ENCODE measurements around the gene KATNA1. TPM values are rescaled to one million over a fixed set of nuclear protein-coding genes. Genes with fewer than 3 reads are reported as not detected.

KATNA1 gene
- total RNA-seq, 1 donor from 2014 or later, result 27.2 TPM

- DNase-seq (ENCODE audit: low read depth, low spot score), result no peak
These were observed 40.0 kb downstream of the KATNA1 start for GRCh38 chr6:149608381-149608982.

- no peak for DNase-seq (ENCODE audit: low read depth, low spot score)
These were observed 48.0 kb downstream of the KATNA1 start for GRCh38 chr6:149600508-149600907.

DNA sequence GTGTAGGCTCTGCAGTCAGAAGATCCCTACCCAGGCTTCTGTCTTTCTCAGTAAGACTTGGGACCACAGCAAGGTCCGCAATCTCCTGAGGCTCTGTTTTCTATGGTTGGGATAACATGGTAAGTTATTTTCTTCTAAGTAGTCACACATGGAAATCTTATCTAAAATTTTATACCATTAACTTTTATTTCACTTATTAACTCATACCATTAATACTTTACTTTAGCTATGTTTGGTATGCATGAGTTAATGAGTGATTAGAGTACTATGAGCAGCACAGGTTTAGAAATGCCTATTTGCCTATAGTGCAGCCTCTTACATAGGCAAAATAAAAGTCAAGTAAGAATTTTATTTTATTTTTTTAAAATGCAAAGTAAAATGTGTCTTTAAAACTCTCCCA lies 55.1 kb downstream of the KATNA1 start:
- no peak for DNase-seq (ENCODE audit: low read depth, low spot score)

- DNase-seq (ENCODE audit: low read depth, low spot score), result no peak
These were observed 55.5 kb downstream of the KATNA1 start for GRCh38 chr6:149592983-149593382.

DNA sequence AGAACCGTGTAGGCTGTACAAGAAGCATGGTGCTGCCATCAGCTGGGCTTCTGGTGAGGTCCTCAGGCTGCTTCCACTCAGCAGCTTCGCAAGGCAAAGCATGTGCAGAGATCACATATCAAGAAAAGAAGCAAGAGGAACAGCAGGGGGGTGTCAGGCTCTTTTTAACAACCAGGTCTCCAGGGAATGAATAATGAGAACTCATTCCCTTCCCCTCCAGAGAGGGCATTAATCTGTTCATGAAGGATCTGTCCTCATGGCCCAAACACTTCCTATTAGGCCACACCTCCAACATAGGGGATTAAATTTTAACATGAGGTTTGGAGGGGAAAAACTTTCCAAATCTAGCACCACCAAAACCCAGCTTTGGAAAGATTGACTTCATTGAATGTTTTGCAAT lies 62.4 kb downstream of the KATNA1 start:
- no peak for DNase-seq (ENCODE audit: low read depth, low spot score)

DNA sequence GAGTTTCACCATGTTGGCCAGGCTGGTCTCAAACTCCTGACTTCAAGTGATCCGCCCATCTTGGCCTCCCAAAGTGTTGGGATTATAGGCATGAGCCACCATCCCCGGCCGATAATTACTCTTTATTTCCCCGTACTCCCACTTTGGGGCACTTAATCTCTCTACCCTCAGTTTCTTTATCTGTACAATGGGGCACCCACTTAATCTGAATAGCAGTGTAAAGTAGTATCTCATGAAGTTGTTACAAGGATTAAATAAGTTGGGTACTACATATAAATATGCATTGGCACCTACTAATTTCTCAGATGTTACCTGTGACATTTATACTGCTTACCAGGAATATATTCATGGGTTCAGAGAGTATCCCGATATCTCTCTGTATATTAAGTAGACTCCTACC lies 67.2 kb downstream of the KATNA1 start:
- no peak for DNase-seq (ENCODE audit: low read depth, low spot score)

GRCh38 chr6:149580880-149581279 lies 67.6 kb downstream of the KATNA1 start:
- DNase-seq (ENCODE audit: low read depth, low spot score), result no peak

- no peak for DNase-seq (ENCODE audit: low read depth, low spot score)
These were observed 80.4 kb downstream of the KATNA1 start for GRCh38 chr6:149567945-149568585.

- no peak for DNase-seq (ENCODE audit: low read depth, low spot score)
These were observed 81.3 kb downstream of the KATNA1 start for GRCh38 chr6:149567194-149567586.

DNA sequence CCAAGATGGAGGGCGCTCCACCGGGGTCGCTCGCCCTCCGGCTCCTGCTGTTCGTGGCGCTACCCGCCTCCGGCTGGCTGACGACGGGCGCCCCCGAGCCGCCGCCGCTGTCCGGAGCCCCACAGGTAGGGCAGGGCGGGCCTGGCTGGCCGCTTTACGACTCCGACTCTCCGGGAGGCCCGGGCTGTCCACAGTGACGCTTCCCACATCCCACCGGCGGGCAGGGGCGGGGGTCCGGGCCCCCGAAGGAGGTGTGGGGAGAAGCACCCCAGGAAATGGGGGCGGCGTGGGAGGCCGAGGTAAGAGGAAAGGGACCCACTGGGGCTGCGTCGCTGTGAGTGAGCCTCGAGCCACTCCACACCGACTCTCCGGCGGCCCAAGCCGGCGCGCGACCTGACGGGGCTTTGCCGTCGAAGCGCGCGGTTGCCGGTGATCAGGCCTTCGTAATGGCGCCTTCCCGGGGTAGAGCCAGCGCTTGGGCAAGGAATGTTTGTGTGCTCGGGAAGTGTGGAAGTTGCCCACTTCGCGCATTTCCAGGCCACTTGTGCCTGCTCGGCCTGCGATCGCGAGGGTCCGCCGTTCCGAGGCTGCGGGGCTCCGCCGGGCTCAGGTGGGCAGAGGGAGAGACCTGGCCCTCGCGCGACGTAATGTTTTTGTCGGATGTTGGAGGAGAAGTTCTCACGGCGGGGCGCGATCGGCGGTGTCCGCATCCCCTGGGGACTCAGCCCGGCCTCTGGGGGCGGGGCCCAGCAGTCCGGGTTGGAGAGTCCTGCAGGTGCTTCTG lies 81.9 kb downstream of the KATNA1 start:
- DNase-seq (ENCODE audit: low read depth, low spot score), result no peak

DNA sequence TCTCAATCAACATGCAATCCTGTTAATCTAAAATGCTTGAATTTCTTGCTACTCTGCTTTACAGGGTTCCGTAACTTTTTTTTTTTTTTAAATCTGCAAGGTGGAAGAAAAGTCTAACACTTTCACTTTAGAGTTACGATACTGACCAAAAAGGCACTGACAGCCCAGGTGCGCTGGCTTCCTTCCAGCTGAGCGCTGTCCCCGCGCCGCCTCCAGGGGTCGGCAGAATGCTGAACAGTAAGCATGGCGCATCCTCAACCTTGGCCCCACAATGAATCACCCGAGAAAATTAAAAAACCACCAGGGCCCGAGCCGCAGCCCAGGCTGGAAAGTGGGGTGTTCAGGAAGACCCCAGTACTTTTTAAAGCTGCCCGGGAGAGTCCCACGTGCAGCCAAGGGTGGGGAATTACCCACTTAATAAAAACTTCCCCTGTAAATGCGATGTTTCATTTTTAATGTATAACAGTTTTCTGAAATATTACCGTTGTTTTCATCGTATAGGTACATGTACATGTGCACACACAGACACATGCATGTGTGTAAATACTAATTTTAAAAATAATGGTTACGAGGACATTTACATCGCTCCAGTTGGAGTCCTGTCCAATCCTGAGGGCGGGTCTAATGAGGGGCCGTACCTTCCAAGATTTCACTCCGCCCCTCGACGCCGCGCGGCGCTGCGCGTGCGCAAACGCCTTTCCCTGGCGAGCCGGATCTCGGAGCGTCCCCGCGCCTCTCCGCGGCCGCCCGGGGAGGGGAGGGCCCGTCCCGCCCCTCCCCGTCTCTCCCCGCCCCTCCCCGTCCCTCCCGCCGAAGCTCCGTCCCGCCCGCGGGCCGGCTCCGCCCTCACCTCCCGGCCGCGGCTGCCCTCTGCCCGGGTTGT lies 82.7 kb downstream of the KATNA1 start, which contains the start of gene GINM1:
TSS of gene GINM1 (plus strand) at position 849 of the 883 bp plus-strand sequence. CDS start 40 bp downstream, outside the sequence.
- DNase-seq (ENCODE audit: low read depth, low spot score), result peak; percentile 70

GRCh38 chr6:149563928-149564325 lies 84.6 kb downstream of the KATNA1 start:
- DNase-seq (ENCODE audit: low read depth, low spot score), result no peak

DNA sequence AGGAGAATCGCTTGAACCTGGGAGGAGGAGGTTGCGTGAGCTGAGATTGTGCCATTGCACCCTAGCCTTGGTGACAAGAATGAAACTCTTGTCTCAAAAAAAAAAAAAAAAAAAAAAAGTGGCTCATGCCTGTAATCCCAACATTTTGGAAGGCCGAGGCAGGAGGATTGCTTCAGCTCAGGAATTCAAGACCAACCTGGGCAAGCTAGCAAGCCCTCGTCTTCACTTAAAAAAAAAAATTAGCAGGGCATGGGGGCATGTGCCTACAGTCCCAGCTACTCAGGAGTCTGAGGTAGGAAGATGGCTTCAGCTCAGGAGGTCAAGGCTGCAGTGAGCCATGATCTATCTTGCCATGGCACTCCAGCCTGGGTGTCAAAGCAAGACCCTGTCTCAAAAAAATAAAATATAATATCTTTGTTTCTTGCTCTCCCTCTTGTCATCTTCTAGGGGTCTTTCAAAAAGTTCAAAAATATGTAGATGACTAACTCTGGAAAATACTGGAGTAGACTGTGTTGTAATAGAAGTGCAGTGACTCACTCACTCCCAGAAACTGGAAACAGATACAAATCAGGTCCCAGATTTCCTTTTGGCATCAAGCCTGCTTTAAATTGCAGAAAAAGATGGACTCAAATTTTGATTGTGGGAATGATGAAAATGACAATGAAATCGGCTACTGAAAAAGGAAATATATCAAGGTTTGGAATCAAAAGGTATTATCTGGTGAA lies 85.1 kb downstream of the KATNA1 start:
- DNase-seq (ENCODE audit: low read depth, low spot score), result no peak

DNA sequence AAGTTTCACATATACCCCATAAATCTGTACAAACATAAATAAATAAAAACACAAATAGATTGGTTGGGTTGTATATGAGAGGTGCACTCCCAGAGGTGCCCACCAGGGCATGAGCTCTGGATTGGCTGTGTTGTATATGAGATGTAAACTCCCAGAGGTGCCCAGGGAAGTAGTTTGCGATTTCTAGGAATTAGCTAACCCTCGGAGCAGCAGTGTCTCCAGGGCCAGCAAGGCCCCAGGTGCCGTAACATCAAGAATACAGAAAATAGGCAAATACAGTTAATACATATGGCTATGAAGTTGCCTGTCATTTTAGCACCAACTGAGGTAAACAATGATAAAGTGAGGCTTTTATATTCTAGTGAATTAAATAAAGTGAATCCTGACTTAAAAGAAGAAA lies 87.8 kb downstream of the KATNA1 start:
- no peak for DNase-seq (ENCODE audit: low read depth, low spot score)

GRCh38 chr6:149559389-149559788 lies 89.1 kb downstream of the KATNA1 start:
- DNase-seq (ENCODE audit: low read depth, low spot score), result no peak

GRCh38 chr6:149558029-149558428 lies 90.5 kb downstream of the KATNA1 start:
- DNase-seq (ENCODE audit: low read depth, low spot score), result no peak

DNA sequence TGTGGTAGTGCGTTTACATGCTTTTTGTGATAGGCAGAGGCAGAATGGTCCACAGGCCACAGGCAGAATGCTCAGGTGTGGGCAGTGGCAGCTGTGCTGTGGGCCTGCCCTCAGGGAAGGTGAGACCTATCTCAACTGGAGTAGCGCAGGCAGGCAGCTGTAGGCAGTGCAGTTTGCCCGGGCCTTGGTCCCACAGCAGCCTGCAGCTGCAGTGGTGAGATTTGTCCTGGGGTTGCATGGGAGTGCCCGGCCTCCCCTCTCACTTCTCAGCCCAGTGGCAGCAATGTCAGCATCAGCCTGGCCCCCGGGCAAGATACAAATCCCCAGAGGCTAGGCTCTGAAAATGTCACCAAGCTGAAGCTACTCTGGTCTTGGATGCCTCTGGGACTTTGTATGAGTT lies 96.6 kb downstream of the KATNA1 start:
- DNase-seq (ENCODE audit: low read depth, low spot score), result no peak

DNA sequence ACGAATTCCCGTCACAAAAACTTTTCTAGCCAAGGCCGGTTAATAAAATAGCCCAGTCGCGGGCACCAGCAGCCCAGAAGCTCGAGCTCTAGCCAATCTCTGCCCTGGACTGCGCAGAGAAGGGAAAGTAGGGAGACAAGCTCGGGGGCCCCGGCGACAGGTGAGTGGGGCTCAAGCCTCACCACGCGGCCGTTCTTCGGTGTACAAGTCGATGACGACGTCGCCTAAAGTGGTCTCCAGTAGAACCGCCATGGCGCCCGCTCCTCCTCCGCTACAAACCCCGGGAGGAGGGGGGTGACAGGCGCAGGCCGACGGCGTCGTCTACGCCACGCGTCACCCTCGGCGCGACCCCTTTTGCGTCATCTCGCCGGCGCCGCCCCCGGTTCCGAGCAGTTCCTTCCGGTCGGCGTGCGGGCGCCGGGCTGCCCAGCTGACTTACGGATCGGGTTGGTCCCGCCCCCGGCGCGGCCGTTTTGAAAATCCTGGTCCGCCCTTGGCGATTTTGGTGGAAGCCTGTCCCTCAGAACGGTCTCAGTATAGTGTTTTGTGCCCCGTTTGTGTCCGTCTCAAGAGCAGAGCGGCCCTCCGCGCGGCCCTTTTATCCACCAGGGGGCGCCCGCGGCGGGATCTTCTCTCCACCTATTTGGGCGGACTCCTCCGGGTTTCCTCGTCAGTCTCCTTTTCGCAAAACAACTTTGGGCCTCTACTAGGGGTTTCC lies 102.6 kb downstream of the KATNA1 start, which contains the start of gene PPIL4:
TSS of gene PPIL4 (minus strand) at position 290 of the 718 bp plus-strand sequence. CDS start at position 252, 38 bp downstream.
- DNase-seq (ENCODE audit: low read depth, low spot score), result peak; percentile 77

DNA sequence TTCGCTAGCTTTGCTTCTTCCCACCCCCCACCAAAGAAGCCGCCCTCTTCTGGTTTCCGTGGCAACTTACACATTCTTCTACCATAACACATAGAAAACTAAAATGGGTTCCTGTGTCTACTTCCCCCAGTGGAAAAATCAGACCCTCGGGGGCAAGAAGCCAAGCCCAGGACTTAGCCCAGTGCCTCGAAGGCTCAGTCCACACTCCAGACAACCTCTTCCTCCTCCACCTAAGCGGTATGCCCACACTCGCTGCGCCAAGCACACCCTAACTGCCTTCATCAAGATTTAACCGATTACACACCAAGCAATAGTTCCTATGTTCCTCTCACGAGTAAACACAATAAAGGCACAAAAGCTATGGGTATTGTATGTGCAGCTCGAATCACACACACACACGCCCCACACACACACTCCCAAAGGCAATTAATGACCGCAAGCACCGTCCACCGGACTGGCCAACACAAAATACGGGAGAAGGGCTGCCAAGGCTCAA lies 103.2 kb downstream of the KATNA1 start:
- DNase-seq (ENCODE audit: low read depth, low spot score), result peak; percentile 41
